Panc1 (cell line): ENCODE data around the gene ADGRB3. TPM values are rescaled to one million over a fixed set of nuclear protein-coding genes. Genes with fewer than 3 reads are reported as not detected.

Experiments used
- ATAC-seq: fragments of 200-7000 bp; cut with Tn5 transposase; 2 replicates; pipeline ENCODE4 v1.9.1; 2020; ENCODE audit warnings: mild to moderate bottlenecking, moderate library complexity
- BruUV-seq: library from RNA; stranded (reverse); fragments of 400-500 nt; replicated peaks from 2 replicates; lab custom pipeline; 2021; lab: Mats Ljungman, UMichigan
- CTCF ChIA-PET: fragments of 300-600 bp; sonication (Branson Sonifier 250); formaldehyde crosslinking; loops from one replicate; lab custom pipeline; 2022; ENCODE audit warnings: antibody characterized with exemption; lab: Charles Lee
- POLR2A ChIA-PET: fragments of 300-600 bp; sonication (Branson Sonifier 250); formaldehyde crosslinking; loops from one replicate; lab custom pipeline; 2022; ENCODE audit warnings: antibody characterized with exemption; lab: Charles Lee
- DNase-seq: peaks from one replicate; pipeline ENCODE4 v3.0.0-alpha.2; 2010; ENCODE audit warnings: low read depth, low spot score
- H3K27ac ChIP-seq: 2 replicates; pipeline ENCODE4 v1.5.1; 2011; ENCODE audit warnings: mild to moderate bottlenecking, low read length, inconsistent platforms
- H3K27me3 ChIP-seq: fragments of 200-500 bp; sonication (Bioruptor generic); 2 replicates; pipeline ENCODE4 v1.6.0; 2014; ENCODE audit warnings: low read length, inconsistent platforms; ENCODE audit not compliant: control insufficient read depth, insufficient read depth
- H3K36me3 ChIP-seq: fragments of 200-500 bp; sonication (Bioruptor generic); 2 replicates; pipeline ENCODE4 v1.5.1; 2014; ENCODE audit warnings: inconsistent platforms, mild to moderate bottlenecking, low read length, moderate library complexity; ENCODE audit not compliant: control insufficient read depth, insufficient read depth
- H3K4me1 ChIP-seq: 2 replicates; pipeline ENCODE4 v1.5.1; 2011; ENCODE audit warnings: inconsistent platforms, mild to moderate bottlenecking, low read length, moderate library complexity; ENCODE audit not compliant: control insufficient read depth, insufficient read depth
- H3K4me3 ChIP-seq, 2 experiments: 2 replicates each; pipeline ENCODE4 v1.5.1; 2011 to 2012; ENCODE audit warnings: low read depth in 2 of 2, low read length in 2 of 2, mild to moderate bottlenecking in 2 of 2, inconsistent platforms in 1 of 2, moderate library complexity in 1 of 2
- H3K9me3 ChIP-seq: fragments of 200-500 bp; sonication (Bioruptor generic); 2 replicates; pipeline ENCODE4 v1.5.1; 2014; ENCODE audit warnings: low read depth, mild to moderate bottlenecking, inconsistent platforms, low read length, moderate library complexity; ENCODE audit not compliant: control insufficient read depth, insufficient read depth
- CTCF ChIP-seq: fragments of 450-650 bp; IDR thresholded peaks from 2 replicates; pipeline ENCODE4 v1.5.1; 2017; ENCODE audit warnings: mild to moderate bottlenecking
- POLR2AphosphoS5 ChIP-seq: IDR thresholded peaks from 2 replicates; pipeline ENCODE4 v1.6.1; 2012; ENCODE audit warnings: mild to moderate bottlenecking, low read depth, low read length, moderate library complexity
- REST ChIP-seq, 2 experiments: IDR thresholded peaks; 2 replicates each; pipeline ENCODE4 v1.6.1; 2011 to 2012; ENCODE audit warnings: low read depth in 2 of 2, control low read depth in 1 of 2, low read length in 1 of 2, mild to moderate bottlenecking in 1 of 2, moderate library complexity in 1 of 2; ENCODE audit not compliant: insufficient read depth in 1 of 2
- SIN3A ChIP-seq: IDR thresholded peaks from 2 replicates; pipeline ENCODE4 v1.6.1; 2012; ENCODE audit warnings: low read depth, mild to moderate bottlenecking, low read length, moderate library complexity, borderline replicate concordance; ENCODE audit not compliant: insufficient read depth
- TCF7L2 ChIP-seq: IDR thresholded peaks from 2 replicates; pipeline ENCODE4 v1.6.1; 2011; ENCODE audit warnings: mild to moderate bottlenecking, low read depth, low read length, inconsistent platforms
- in situ Hi-C: cut with HindIII; loops from 2 replicates; pipeline ENCODE4 v1.10.0; 2016; ENCODE audit warnings: low sequenced_read_pairs, low pct_unique_long_range_greater_than_20kb
- intact Hi-C: fragments of 100-400 bp; cut with micrococcal nuclease; formaldehyde crosslinking; loops from one replicate; pipeline ENCODE4 v1.10.0; 2022; ENCODE audit not compliant: unreplicated experiment
- total RNA-seq: library from RNA; stranded (reverse); gene quantifications from one replicate; pipeline ENCODE4 v1.2.1, GENCODE V29; 2021; ENCODE audit not compliant: unreplicated experiment

The ADGRB3 gene
- total RNA-seq, 1 experiment from 2014 or later, result 0.10 TPM

GRCh38 chr6:68637071-68637470 is 2.0 kb downstream of the ADGRB3 start:
- intact Hi-C loops, result loop anchor here (5.0 to 10.0 kb wide), 2 partner anchors 320 to 1712 kb away; no protein-coding TSS in a partner anchor
- POLR2A ChIA-PET, result interaction anchor here (0.5 kb wide), 1 partner anchor 1576 kb away, joined by 11 read pairs; no protein-coding TSS in a partner anchor
- no peak overlapping the region for H3K4me3 ChIP-seq
- no peak for ATAC-seq
- peaks cover 48% of the 10 kb centered on the region for H3K27me3 ChIP-seq
- no peaks in the 10 kb centered on the region for H3K9me3 ChIP-seq
- peaks cover 22% of the 10 kb centered on the region for H3K4me1 ChIP-seq
- H3K27ac ChIP-seq, result no peak overlapping the region
- BruUV-seq, result no TSS peak
- TF ChIP-seq TCF7L2 (no peak), CTCF (no peak)
- in situ Hi-C loops, result no loop called here
- DNase-seq, result no peak
- CTCF ChIA-PET, result interaction anchor here (0.6 to 1.4 kb wide), 2 partner anchors 31 to 323 kb away, joined by 3 to 6 read pairs; no protein-coding TSS in a partner anchor
- H3K36me3 ChIP-seq, result no peaks in the 10 kb centered on the region; the same call in 1 of the 2 replicates

GRCh38 chr6:68637782-68638181 is 2.7 kb downstream of the ADGRB3 start:
- DNase-seq (no peak), ATAC-seq (no peak)
- in situ Hi-C loops, result no loop called here
- TF ChIP-seq REST (IDR thresholded peaks at IDR 0.05; ENCODE audit: insufficient read depth in 1 of 2, low read depth in 2 of 2, low read length in 1 of 2) (no peak), SIN3A (no peak)
- Histone ChIP-seq H3K36me3 (no peaks in the 10 kb centered on the region; the same call in 1 of the 2 replicates), H3K27me3 (peaks cover 45% of the 10 kb centered on the region), H3K27ac (no peak overlapping the region), H3K4me3 (no peak overlapping the region), H3K4me1 (peaks cover 22% of the 10 kb centered on the region), H3K9me3 (no peaks in the 10 kb centered on the region)
- BruUV-seq, result no TSS peak
- POLR2A ChIA-PET, result no interaction called here
- intact Hi-C loops, result loop anchor here (1.0 to 10.0 kb wide), 3 partner anchors 141 to 1713 kb away; no protein-coding TSS in a partner anchor
- CTCF ChIA-PET, result interaction anchor here (1.4 kb wide), 1 partner anchor 32 kb away, joined by 3 read pairs; no protein-coding TSS in a partner anchor

GRCh38 chr6:68638230-68638900 is 3.3 kb downstream of the ADGRB3 start:
- H3K4me1 ChIP-seq, result peaks cover 22% of the 10 kb centered on the region
- no peak for TF ChIP-seq POLR2AphosphoS5
- TF ChIP-seq CTCF, result peak; percentile 82; the same call in 1 of the 2 replicates
- TF ChIP-seq REST (IDR thresholded peaks at IDR 0.05; ENCODE audit: insufficient read depth in 1 of 2, low read depth in 2 of 2, low read length in 1 of 2), result no peak
- no TSS peak for BruUV-seq
- DNase-seq (no peak), ATAC-seq (no peak)
- H3K9me3 ChIP-seq, result no peaks in the 10 kb centered on the region
- in situ Hi-C loops, result no loop called here
- CTCF ChIA-PET, result no interaction called here
- no peaks in the 10 kb centered on the region; the same call in 1 of the 2 replicates for H3K36me3 ChIP-seq
- H3K27me3 ChIP-seq, result peaks cover 41% of the 10 kb centered on the region
- intact Hi-C loops, result loop anchor here (1.0 to 10.0 kb wide), 3 partner anchors 140 to 1714 kb away; no protein-coding TSS in a partner anchor
- POLR2A ChIA-PET, result no interaction called here
- H3K27ac ChIP-seq, result no peak overlapping the region
- no peak overlapping the region for H3K4me3 ChIP-seq
